ENCODE results near the gene MEF2A.
"Not testable (repeated sequence)": the region's sequence is repeated elsewhere in the genome, so short reads cannot be mapped to it uniquely, and the experiment has no call there.

The MEF2A gene

DNA sequence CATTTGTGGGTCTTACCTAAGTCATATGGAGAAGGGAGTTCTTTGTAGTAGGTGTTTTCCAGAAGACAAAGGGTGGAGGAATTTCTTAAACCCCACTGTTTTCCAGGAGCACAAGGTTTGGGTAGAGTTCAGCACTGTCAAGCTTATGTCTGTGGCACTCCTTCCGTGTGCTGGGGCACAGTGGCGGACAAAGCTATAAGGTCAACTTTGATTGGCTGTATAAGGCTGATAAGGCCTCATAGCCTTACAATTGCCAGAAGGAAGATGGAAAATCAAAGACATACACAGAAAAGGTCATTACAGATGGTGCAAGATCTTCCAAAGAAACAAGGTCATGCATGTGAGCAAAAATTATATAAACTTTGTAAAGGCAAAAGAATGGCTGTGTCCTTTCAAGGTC, 170.9 kb downstream of the MEF2A start:
- no peak for DNase-seq (ENCODE audit: low read depth)
- H3K4me3 ChIP-seq (ENCODE audit: low read depth, low read length): no peak overlapping the region

DNA sequence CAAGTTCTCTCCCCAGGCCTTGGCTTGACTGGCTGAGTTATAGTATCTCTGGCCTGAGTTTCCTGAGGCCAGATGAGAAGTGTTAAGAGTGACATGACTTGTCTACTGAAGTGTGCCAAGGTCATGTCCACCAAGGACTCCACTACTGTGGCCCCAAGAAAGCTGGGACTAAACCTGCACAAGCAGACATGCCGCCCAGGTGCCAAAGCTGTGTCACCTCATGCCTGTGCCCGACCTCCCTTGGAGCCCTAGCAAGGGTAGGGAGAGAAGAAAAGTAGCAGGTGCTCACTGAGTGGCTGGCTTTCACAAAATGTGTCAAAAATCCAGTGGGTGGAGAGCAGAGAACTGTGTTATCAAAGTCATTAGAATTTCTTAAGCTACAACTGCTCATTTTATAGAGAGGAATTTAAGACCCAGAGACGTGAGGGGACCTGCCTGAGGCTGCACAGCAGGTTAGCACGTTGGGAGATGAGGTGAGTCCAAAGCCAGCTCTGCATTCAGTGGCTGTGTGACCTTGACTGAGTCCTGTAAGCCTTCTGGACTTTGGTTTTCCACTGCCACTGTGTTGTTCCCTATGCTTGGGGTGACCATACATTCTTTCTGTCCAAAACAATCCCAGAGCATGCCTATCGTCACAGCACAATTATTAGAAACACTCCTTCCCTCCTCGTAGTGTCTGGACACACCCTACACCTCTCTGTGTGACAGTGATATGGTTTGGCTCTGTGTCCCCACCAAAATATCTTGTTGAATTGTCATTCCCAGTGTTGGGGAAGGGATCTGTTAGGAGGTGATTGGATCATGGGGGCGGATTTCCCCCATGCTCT, 172.4 kb downstream of the MEF2A start:
- H3K4me3 ChIP-seq (ENCODE audit: low read depth, low read length): no peak overlapping the region
- DNase-seq (ENCODE audit: low read depth): no peak

DNA sequence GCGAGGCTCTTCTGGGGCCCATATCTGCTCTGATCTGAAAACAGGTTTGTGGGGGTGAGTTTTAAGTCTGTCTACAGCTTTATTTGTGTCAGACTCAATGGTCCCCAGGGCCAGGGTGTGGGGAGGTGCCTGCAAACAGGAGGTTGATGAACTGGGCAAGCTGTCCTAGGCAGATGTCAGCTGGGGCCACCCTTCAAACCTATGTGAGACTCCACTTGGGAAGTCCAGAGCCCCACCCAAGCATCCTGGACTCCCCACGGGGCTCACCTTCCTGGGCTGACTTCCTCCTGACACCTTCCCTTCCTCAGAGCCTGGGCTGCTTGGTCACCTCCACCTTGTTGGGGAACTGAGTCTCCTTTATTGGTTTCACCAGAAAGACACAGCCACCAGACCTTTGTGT, 176.1 kb downstream of the MEF2A start:
- no peak overlapping the region for H3K4me3 ChIP-seq (ENCODE audit: low read depth, low read length)
- DNase-seq (ENCODE audit: low read depth): no peak

DNA sequence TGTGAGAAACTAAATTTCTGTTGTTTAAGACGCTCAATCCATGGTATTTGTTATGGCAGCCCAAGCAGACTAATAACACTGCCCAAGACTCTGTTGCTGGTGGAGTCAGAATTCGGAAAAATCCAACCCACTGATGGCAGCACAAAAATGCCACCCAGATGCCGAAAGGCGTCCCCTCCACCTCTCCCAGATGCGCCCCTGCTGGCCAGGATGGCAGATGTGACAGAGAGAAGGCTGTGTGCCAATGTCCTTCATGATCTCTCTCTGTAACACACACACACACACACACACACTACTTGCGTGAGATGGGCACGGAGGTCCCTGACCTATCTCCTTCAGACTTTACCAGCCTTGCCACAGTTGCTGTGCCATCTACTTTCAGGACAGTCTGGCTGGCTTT, 178.4 kb downstream of the MEF2A start:
- DNase-seq (ENCODE audit: low read depth): no peak
- H3K4me3 ChIP-seq (ENCODE audit: low read depth, low read length): no peak overlapping the region

DNA sequence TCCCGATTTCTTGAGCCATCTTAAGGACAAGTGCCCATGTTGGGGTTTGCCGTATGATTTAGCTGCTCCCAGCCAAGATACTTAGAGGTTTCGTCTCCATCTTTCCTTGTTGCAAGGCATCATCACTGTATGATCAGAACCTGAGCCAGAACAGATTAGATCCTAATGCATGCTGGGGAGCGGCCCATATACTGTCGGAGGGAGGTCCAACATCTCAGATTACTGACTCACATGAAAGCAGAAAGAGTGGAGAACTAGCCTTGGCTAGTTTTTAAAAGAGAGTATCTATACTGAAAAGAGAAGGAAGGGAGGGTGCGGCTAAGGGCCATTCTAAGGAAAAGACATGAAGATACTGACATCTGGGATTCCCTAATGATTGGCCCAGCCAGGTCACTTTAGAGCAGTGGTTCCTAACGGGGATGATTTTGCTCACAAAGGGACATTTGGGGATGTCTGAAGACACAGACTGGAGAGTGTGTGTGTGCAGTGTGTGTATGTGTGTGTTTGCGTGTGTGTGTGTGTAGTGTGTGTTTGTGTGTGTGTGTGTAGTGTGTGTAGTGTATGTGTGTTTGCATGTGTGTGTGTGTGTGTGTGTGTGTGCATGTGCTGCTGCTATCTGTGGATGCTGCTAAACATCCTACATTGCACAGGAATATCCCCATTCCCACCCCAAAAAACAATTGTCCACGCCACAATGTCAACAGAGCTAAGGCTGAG, 179.7 kb downstream of the MEF2A start:
- H3K4me3 ChIP-seq (ENCODE audit: low read depth, low read length): no peak overlapping the region
- DNase-seq (ENCODE audit: low read depth): no peak

DNA sequence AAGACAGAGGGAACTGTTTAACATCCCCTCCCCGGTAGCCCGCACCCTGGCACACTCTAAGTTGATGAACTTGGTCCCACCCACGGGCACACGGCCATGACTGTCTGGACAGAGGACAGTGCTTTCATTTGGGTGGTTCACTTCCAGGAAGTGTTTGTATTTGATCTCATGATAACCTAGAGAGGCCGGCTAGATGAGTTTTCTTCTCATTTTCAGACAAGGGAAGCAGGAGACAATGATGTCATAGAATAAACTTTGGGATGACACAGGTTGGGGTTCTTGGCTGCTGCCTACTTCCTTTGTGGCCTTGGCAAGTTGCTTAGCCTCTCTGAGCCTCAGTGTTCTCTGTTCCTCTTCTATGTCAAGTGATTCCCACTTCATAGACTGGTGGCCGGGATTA, 183.6 kb downstream of the MEF2A start:
- no peak for DNase-seq (ENCODE audit: low read depth)
- H3K4me3 ChIP-seq (ENCODE audit: low read depth, low read length): no peak overlapping the region

DNA sequence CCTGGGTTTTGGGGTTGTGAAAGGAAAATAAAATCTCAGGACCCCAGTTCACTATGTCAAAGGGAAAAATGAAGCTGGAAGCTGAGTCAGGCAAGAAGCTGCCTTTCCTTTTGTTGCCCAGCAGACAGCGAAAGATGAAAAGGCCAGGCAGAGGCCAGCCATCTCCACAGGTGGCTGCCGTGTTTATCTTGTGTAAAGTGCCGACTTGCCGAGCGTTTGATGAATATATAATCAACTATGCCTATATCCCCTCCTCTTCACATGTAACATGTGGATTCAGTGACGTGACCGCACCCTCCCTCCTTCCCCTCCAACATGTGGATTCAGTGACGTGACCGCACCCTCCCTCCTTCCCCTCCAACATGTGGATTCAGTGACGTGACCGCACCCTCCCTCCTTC, 184.5 kb downstream of the MEF2A start:
- not testable (repeated sequence) for H3K4me3 ChIP-seq (ENCODE audit: low read depth, low read length)

DNA sequence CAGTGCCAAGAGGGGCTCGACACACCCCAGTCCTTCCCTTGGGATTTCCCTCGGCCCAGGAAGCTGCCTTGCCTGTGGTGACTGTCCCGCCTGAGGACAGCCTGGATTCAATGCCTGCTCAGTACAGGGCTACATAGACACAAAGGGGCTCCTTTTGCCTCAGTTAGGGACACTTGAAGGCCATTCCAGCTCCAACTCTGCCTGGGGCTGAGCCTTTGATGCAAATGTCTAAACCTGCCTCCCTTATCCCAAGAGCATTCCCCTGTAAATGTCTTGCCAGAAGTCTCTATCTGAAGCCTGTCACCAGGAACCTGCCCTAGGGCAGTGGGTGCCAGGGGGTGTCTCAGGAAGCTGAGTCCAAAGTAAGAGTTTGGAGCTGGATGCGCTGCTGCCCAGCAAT, 186.8 kb downstream of the MEF2A start:
- DNase-seq (ENCODE audit: low read depth): no peak

More for the DNA sequence above, 184.5 kb downstream of the MEF2A start:
- DNase-seq (ENCODE audit: low read depth): not testable (repeated sequence)

DNA sequence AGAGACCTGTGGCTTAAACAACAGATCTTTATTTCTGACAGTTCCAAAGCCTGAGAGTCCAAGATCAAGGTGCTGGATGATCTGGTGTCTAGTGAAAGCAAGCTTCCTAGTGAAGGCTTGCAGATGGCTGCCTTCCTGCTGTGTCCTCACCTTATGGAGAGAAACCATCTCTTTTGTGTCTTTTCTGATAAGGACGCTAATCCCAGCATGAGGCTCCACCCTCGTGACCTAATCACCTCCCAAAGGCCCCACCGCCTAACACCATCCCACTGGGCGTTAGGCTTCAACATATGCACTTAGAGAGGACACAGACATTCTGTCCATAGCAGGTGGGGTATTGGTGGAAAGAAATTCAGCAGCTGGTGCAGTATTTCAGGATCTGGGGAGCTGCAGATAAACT, 187.3 kb downstream of the MEF2A start:
- DNase-seq (ENCODE audit: low read depth): no peak
- no peak overlapping the region for H3K4me3 ChIP-seq (ENCODE audit: low read depth, low read length)

More for the DNA sequence above, 186.8 kb downstream of the MEF2A start:
- no peak overlapping the region for H3K4me3 ChIP-seq (ENCODE audit: low read depth, low read length)

DNA sequence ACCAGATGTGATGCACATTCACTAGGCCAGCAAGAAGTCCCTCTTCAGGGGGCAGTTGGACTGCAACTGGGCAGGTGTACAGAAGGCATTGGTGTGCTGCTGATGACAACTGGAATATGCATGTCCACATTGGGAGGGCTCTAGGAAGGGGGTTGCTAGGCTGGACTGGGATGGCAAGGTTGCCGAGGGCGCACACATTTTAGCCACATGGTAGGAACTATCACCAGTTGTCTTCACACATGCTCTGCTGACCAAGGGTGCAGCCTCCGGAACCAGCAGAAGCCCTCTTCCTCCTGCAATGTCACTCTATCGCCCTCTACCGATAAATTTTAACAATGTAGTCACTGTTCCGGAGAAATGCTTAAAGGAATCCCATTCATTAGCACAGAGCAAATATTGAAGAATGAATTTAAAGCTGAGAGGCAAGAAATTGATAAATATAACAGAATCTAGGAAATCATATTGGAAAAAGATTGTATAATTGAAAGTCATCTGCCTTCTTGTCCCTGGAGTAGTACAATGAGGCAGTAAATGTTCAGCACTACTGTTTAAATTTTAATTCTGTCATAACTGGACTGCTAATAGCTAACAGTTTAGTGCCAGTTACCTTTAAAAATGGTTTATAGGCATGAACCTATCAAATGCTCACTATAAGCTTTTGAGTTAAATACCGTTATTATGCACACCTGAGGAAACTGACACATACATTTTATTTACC, 190.1 kb downstream of the MEF2A start:
- H3K4me3 ChIP-seq (ENCODE audit: low read depth, low read length): no peak overlapping the region
- no peak for DNase-seq (ENCODE audit: low read depth)

DNA sequence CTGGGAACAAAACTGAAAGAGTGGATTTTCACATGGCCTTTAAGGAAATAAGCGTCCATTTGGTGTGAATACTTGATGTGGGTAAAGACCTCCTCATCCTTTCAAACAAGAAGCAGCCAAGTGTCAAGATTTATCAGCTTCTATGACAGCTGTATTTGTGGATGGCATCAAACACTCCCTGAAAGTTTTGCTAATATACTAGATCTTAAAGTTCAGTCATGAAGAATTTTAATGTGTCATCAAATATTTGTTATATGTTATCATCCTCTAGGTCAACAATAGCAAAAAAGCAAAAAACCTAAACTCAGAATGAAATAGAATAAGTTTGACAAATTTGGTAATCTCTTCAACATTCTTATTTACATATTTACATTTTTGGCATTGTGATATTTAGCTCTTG, 196.5 kb downstream of the MEF2A start:
- DNase-seq (ENCODE audit: low read depth): no peak
- H3K4me3 ChIP-seq (ENCODE audit: low read depth, low read length): no peak overlapping the region

DNA sequence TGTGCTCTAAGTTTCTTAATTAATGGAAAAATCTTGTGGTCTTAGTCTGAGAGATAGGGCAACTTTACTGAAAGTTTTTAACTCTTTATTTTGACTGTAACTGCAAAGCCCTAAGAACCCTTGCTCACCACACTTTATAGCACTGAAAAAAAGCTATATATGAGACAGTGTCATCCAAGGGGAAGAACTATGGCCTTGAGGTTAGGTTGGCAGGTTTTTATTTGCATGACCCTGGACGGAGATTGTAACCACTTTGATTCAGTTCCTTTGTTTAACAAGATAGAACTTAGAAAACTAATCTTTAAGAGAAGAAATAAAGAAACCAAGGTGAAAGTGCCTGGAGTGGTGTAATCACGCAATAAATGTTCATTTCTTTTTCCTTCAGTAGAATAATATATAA, 198.0 kb downstream of the MEF2A start:
- no peak overlapping the region for H3K4me3 ChIP-seq (ENCODE audit: low read depth, low read length)
- DNase-seq (ENCODE audit: low read depth): no peak

DNA sequence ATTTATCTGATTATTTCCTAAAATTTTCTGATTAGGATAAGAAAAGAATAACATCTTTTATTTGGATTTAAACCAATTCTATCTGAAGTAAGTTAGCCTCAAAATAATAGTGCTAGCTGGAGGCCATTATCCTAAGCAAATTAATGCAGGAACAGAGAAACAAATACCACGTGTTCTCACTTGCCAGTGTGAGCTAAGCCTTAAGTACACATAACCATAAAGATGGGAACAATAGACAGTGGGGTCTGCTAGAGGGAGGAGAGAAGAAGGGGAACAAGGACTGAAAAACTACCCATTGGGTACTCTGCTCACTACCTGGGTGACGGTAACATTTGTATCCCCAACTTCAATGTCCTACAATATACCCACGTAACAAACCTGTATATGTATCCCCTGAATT, 198.7 kb downstream of the MEF2A start:
- H3K4me3 ChIP-seq (ENCODE audit: low read depth, low read length): no peak overlapping the region
- no peak for DNase-seq (ENCODE audit: low read depth)
